Measurements from ENCODE around the gene ADARB1.

DNA sequence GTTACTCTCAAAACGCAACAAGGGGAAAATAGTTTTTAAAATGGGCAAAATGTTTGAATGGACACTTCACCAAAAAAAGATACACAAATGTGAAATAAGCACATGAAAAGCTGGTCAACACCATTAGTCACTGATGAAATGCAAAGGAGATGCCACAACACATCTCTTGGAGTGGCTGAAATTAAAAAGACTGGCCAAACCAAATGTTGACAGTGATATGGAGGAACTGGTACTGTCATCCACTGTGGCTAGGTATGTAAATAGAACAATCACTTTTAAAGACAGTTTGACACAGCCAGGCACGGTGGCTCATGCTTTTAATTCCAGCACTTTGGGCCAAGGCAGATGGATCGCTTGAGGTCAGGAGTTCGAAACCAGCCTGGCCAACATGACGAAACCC is 122.2 kb downstream of the ADARB1 start:
- TF ChIP-seq POLR2A (IDR thresholded peaks at IDR 0.05; ENCODE audit: low read depth) (no peak), EP300 (IDR thresholded peaks at IDR 0.05) (no peak), CTCF (IDR thresholded peaks at IDR 0.05) (no peak), POLR2AphosphoS5 (IDR thresholded peaks at IDR 0.05) (no peak)
